Stimulated activated CD8-positive, alpha-beta memory T cell treated with anti-CD3 and anti-CD28 coated beads, Interleukin-12 subunit alpha, Interleukin-12 subunit beta, amount 100 ng/mL, for 24 hours (primary cell): ENCODE measurements around the gene EXT2.

Experiments
- DNase-seq: peaks from one replicate; pipeline ENCODE4 v3.0.0-alpha.2; 2020; ENCODE audit errors: extremely low read depth

EXT2 gene

DNA sequence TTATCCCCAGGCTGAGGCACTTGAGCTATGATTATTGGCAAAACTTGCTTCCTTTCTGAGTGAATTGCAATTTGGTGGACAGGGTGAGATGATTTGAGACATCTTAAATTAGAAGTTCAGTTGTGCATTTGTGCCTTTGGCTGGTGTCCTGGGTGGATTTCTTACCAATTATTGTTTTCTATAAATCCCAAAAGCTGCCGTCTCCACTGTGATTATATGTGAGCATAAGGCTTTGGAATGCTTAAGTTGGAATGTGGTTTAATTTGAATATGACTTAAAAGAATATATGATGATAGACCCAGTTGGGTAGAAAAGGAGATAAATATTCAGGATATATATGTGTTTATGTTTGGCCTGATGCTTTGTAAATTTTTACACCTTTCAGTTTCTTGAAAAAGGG is 70.0 kb downstream of the EXT2 start:
- no peak for DNase-seq

- DNase-seq: no peak
Observed at GRCh38 chr11:44167046-44167445, 71.6 kb downstream of the EXT2 start.

GRCh38 chr11:44171518-44171917 is 76.0 kb downstream of the EXT2 start:
- DNase-seq: no peak

DNA sequence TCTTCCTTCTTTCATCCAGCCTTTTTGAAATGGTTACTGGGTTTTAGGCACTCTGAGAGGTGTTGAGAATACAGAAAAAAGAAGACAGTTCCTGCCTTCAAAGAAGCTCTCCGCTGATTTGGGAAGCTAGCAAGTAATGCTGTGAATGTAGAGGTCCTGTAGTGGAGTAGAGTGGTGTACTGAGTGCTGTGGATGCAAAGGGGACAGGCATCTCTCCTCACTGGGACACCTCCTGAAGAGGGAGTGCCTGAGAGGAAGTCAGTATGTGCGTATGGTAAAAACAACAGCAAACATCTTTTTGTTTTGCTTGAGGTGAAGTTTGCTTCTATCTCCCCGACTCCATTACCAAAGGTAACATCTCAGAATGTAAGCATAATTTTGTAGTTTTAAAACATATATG is 77.5 kb downstream of the EXT2 start:
- DNase-seq: no peak

GRCh38 chr11:44174842-44175241 is 79.4 kb downstream of the EXT2 start:
- DNase-seq: no peak

GRCh38 chr11:44176546-44177213 is 81.2 kb downstream of the EXT2 start:
- DNase-seq: no peak

DNA sequence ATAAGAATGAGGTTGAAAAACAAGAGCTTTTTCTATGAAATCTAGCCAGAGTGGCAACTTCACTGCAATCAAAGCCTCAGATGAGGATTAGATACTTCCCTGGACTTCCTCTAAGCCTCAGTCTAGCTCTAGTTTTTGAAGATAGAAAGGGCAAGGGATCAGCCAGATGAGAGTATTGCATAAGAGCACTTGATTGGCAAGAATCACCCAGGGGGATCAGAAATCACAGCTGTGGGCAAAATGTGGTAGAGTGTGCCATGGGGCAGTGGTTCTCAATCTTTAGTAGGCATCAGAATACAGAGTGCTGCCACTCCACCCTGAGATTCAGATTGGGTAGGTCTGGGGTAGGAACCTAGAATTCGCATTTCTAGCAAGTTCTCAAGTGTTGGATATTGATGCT is 82.4 kb downstream of the EXT2 start:
- no peak for DNase-seq

DNA sequence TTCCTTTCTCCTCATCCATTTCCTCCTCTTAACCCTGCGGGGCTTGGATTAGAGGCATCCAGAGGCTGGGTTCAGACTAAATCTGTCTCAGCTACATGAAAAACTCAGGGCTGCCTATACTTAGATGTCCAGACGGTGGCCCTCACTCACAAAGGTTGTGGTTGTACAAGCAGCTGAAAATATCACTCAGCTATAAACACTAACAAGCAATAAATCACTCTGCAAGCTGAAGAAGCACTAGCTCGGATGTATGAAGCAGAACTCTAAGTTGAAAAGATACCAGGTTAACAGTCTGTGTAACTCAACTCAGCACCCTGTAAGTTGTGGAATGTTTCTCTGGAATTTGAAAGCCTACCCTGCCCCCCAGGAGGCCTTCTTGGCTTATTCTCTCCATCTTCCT is 82.9 kb downstream of the EXT2 start:
- no peak for DNase-seq

- no peak for DNase-seq
Observed at GRCh38 chr11:44179173-44179572, 83.7 kb downstream of the EXT2 start.

- DNase-seq: no peak
Observed at GRCh38 chr11:44180107-44180506, 84.6 kb downstream of the EXT2 start.

- no peak for DNase-seq
Observed at GRCh38 chr11:44185522-44185921, 90.0 kb downstream of the EXT2 start.

GRCh38 chr11:44186321-44186930 is 90.9 kb downstream of the EXT2 start:
- no peak for DNase-seq

DNA sequence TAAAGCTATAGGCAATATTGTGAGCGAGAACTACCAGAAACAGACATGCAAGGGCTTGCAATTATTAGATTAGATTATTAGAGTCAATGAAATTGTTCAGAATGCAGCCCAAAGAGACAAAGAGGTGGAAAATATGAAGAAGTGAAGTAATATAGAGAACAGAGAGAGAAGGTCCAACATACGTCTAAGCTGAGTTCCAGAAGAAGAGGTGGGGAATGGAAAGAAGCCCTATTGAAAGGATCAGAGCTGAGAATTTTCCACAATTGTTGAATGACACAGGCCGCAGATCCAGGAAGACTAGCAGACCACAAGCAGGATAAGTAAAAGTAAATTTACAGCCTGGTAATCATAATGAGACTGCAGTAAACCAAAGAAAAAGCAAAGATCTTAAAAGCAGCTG is 93.2 kb downstream of the EXT2 start:
- DNase-seq: no peak

DNA sequence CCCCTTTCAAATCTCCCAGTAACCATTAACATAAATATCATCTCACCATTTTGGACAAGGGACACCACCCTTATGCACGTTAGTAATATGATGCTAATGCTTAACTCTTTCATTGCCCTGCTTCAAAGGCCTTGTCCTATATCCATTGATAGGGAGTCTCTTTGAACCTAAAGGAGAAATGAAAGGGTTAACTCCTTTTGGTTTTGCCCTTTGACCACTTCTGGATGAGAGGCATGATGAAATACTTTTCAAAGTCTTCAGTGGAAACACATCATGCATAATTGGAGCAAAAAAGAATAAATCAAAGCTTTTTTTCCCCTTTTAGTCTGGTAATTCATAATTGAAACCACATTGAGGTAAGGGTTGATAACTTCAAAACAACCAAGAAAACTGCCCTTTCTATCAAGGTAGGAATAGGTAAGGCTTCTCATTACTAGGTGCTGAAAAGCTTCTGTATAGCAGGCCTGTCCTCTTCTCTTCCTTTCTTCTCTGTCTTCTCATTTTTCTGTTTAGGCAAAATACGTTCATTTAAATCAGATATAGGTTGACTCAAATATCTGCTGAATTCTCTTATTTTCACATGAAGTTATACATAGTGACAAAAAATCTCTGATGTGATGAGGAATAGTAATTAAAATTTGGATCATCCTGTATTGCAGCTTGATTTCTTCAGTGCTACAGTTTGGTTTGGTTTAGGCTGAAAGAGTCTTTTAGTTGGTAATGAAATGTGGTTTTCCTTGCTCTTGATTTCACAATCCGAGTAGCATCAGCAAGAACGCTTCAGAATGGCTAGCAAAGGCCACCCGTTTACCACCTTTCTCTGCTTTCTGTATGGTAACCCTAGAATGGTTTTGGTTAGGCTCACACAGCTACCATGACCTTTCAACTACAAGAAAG is 94.8 kb downstream of the EXT2 start:
- no peak for DNase-seq

GRCh38 chr11:44190883-44191230 is 95.4 kb downstream of the EXT2 start:
- DNase-seq: no peak

DNA sequence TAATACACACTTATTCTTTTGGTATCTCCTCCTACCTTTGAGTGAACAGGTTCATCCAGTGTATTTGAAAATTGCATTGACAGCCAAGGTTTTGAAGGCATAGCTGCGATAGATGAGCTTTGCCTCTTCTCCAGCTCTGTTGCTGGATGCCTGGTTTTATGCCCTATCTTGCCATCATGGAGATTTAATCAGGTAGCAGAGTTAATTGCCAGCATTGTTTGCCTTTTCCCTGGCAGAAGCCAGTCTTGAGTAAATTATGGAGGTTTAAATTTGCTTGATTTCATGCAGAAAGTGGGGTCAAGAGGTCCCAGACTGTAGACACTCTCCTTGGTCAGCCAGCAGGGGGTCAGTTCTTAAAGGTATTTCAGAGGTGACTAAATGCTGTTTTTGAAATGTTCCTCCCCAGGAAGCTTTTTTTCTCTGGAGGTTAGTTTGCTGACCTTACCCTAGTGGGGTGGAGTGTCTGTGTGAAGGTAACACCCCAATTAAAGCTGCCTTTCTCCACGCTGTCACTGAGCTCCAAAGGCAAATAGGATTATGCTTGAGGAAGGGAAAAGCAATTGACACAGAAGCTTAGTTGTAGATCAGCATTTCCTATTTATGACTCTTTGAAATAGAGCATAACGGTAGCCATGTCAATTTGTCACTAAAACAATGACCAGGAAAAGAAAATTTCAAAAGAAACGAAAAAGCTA is 96.0 kb downstream of the EXT2 start:
- DNase-seq: no peak

DNA sequence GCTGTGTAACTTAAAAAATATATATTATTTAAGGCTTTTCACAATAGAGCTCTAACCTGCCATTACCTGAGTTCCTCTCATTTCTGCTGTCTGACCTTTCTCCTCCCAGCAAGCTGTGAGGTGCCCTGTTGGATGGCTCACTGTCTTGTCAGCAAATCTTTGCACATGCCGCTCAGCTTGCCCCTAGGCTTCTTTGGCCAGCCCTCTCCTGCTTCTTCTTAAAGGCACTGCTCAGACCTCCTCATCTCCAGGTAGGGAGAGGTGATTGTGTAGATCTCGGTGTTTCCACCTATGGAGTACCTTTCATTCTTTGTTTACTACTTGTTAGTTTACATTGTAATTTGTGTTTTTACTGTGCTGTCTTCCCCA is 96.5 kb downstream of the EXT2 start:
- DNase-seq: no peak

DNA sequence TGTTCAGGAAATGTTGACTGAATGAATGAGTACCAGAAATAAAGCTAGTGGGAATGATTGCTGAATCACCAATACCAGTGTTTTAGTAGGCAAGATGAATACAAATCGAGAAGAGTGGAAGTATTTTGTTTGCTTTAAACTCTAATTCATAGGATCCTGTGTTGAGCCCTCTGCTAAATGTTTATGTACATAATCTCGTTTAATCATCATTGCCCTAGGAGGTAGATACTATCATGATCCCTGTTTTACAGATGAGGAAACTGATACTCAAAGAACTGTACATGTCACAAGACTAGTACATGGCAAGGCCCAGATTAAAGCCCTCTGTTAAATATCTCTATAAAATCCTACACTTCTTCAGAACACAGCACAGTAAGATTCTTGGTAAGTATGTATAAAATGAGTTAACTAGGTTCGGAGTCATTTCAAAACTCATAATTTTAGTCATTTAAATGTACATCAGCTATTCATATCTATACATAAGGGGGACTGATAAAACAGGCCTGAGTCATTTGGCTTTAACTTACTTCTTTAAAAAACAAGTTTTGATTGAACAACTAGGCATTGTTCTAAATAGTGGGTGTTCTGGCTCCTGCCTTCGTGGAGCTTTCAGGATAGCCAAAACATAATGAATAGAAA is 97.1 kb downstream of the EXT2 start:
- DNase-seq: no peak

- no peak for DNase-seq
Observed at GRCh38 chr11:44193856-44194255, 98.4 kb downstream of the EXT2 start.

- no peak for DNase-seq
Observed at GRCh38 chr11:44198146-44198724, 102.8 kb downstream of the EXT2 start.

- no peak for DNase-seq
Observed at GRCh38 chr11:44199298-44199697, 103.8 kb downstream of the EXT2 start.

DNA sequence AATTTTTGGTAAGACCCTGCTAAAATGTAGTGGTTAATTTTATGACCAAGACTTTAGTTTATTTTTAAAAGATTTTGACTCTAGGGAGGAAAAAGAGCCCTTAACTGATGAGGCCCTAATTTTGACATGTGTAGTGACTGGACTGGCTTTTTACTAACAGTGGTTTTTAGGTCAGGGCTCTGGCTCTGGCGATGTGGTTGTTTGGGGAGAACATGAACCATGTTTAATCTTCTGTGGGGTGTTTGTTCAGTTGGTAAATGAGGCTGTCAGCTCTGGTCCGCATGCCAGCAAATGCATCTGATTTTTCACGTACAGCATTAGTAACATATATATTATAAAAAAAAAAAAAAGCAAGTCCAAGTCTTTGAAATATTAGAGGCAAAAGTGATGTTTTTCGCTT is 104.3 kb downstream of the EXT2 start:
- DNase-seq: no peak
